H1 (cell line): ENCODE measurements around the gene MTTP. TPM values are rescaled to one million over a fixed set of nuclear protein-coding genes. Genes with fewer than 3 reads are reported as not detected.

ENCODE experiments used
- JUN ChIP-seq: IDR thresholded peaks from 2 replicates; pipeline ENCODE4 v1.6.1; 2011; ENCODE audit warnings: low read depth, mild to moderate bottlenecking, improper control_type of control experiment, low read length
- RBBP5 ChIP-seq: IDR thresholded peaks from 2 replicates; pipeline ENCODE4 v1.7.1; 2012; ENCODE audit warnings: low read depth, mild to moderate bottlenecking, inconsistent platforms, low read length, moderate library complexity, borderline replicate concordance
- RXRA ChIP-seq: IDR thresholded peaks from 2 replicates; pipeline ENCODE4 v1.6.1; 2011; ENCODE audit warnings: low read depth, mild to moderate bottlenecking, low read length, moderate library complexity; ENCODE audit not compliant: insufficient read depth
- polyA plus RNA-seq, 7 experiments: library from polyadenylated mRNA; depleted of rRNA in 3 of 7; stranded (reverse) in 5 of 7; unstranded in 2 of 7; fragments of >200 nt in 5 of 7; fragments of 200-250 nt in 2 of 7; gene quantifications; 1 replicate in 5 of 7; 2 replicates in 1 of 7; 4 replicates in 1 of 7; pipeline versions ENCODE4 v1.2.1 to v1.2.3, GENCODE V29; 2011 to 2013; ENCODE audit warnings: missing spikeins in 2 of 7, mixed read lengths in 2 of 7
- total RNA-seq: library from RNA; stranded (reverse); fragmentation: NEBNext Ultra II Directional; extraction: Animal tissue kit (Norgen Biotek cat#: 25700); gene quantifications from 2 replicates; pipeline ENCODE4 v1.2.1, GENCODE V29; 2021

MTTP gene
- total and polyA plus RNA-seq, 2 of the 8 experiments (the other 6 are each of a cell fraction or from before 2014, with no cell fraction given), result 0.12 to 0.26 TPM

GRCh38 chr4:99587309-99587708 lies 12.7 kb downstream of the MTTP start (continued):
- no peak for TF ChIP-seq RXRA
- TF ChIP-seq JUN, result no peak
- no peak for TF ChIP-seq RBBP5
